ENCODE data around the gene FAM43B.

The FAM43B gene

GRCh38 chr1:20507564-20508410, 44.6 kb upstream of the FAM43B start, which contains the start of gene MUL1 (continued):
- TF ChIP-seq ZNF785 (tag by site-specific recombination; IDR thresholded peaks at IDR 0.05) (no peak), ZNF248 (tag by site-specific recombination; IDR thresholded peaks at IDR 0.05) (no peak), ZNF777 (tag by site-specific recombination; IDR thresholded peaks at IDR 0.05; ENCODE audit: borderline replicate concordance) (no peak), PRDM1 (tag by site-specific recombination; IDR thresholded peaks at IDR 0.05) (no peak), ZSCAN23 (tag by site-specific recombination; IDR thresholded peaks at IDR 0.05) (0 out of 2 replicates have a peak, but pooled peaks have one; percentile 10), ZNF473 (tag by site-specific recombination; IDR thresholded peaks at IDR 0.05) (no peak), ZFP69B (tag by site-specific recombination; IDR thresholded peaks at IDR 0.05) (no peak), AEBP2 (tag by site-specific recombination; IDR thresholded peaks at IDR 0.05; ENCODE audit: borderline replicate concordance) (no peak), ZNF433 (tag by site-specific recombination; IDR thresholded peaks at IDR 0.05; ENCODE audit: low read depth) (no peak), ZNF214 (tag by site-specific recombination; IDR thresholded peaks at IDR 0.05; ENCODE audit: borderline replicate concordance) (no peak), ZNF114 (tag by site-specific recombination; IDR thresholded peaks at IDR 0.05) (no peak), ZIC2 (tag by site-specific recombination; IDR thresholded peaks at IDR 0.05) (peak; percentile 64), FEZF1 (tag by site-specific recombination; IDR thresholded peaks at IDR 0.05) (no peak), ZNF626 (tag by site-specific recombination; IDR thresholded peaks at IDR 0.05) (no peak), ZNF624 (tag by site-specific recombination; IDR thresholded peaks at IDR 0.05) (no peak), ZNF341 (tag by site-specific recombination; IDR thresholded peaks at IDR 0.05; ENCODE audit: low read depth) (peak; percentile 59), ZNF221 (tag by site-specific recombination; IDR thresholded peaks at IDR 0.05; ENCODE audit: borderline replicate concordance) (no peak), ZNF677 (tag by site-specific recombination; IDR thresholded peaks at IDR 0.05) (no peak), HIC1 (tag by site-specific recombination; IDR thresholded peaks at IDR 0.05) (no peak; the same call in 1 of the 2 replicates), RBAK (tag by site-specific recombination; IDR thresholded peaks at IDR 0.05) (no peak), ZBTB8A (tag by site-specific recombination; IDR thresholded peaks at IDR 0.05) (peak; percentile 32; the same call in 1 of the 2 replicates), PRDM2 (tag by site-specific recombination; IDR thresholded peaks at IDR 0.05; ENCODE audit: borderline replicate concordance) (no peak), ZNF202 (tag by site-specific recombination; IDR thresholded peaks at IDR 0.05; ENCODE audit: borderline replicate concordance) (no peak)
- TF ChIP-seq, protein P1, sequence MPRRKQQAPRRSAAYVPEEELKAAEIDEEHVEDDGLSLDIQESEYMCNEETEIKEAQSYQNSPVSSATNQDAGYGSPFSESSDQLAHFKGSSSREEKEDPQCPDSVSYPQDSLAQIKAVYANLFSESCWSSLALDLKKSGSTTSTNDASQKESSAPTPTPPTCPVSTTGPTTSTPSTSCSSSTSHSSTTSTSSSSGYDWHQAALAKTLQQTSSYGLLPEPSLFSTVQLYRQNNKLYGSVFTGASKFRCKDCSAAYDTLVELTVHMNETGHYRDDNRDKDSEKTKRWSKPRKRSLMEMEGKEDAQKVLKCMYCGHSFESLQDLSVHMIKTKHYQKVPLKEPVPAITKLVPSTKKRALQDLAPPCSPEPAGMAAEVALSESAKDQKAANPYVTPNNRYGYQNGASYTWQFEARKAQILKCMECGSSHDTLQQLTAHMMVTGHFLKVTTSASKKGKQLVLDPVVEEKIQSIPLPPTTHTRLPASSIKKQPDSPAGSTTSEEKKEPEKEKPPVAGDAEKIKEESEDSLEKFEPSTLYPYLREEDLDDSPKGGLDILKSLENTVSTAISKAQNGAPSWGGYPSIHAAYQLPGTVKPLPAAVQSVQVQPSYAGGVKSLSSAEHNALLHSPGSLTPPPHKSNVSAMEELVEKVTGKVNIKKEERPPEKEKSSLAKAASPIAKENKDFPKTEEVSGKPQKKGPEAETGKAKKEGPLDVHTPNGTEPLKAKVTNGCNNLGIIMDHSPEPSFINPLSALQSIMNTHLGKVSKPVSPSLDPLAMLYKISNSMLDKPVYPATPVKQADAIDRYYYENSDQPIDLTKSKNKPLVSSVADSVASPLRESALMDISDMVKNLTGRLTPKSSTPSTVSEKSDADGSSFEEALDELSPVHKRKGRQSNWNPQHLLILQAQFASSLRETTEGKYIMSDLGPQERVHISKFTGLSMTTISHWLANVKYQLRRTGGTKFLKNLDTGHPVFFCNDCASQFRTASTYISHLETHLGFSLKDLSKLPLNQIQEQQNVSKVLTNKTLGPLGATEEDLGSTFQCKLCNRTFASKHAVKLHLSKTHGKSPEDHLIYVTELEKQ (tag by site-specific recombination; IDR thresholded peaks at IDR 0.05; ENCODE audit: borderline replicate concordance): no peak
- TF ChIP-seq, protein P2, sequence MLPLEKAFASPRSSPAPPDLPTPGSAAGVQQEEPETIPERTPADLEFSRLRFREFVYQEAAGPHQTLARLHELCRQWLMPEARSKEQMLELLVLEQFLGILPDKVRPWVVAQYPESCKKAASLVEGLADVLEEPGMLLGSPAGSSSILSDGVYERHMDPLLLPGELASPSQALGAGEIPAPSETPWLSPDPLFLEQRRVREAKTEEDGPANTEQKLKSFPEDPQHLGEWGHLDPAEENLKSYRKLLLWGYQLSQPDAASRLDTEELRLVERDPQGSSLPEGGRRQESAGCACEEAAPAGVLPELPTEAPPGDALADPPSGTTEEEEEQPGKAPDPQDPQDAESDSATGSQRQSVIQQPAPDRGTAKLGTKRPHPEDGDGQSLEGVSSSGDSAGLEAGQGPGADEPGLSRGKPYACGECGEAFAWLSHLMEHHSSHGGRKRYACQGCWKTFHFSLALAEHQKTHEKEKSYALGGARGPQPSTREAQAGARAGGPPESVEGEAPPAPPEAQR (tag by site-specific recombination; IDR thresholded peaks at IDR 0.05): no peak
